Measurements from ENCODE around the gene WFDC12.

- TF ChIP-seq CTCF (IDR thresholded peaks at IDR 0.05) (no peak), EZH2phosphoT487 (IDR thresholded peaks at IDR 0.05) (no peak), EZH2 (IDR thresholded peaks at IDR 0.05) (no peak)
These were observed 11.5 kb downstream of the WFDC12 start for GRCh38 chr20:45112754-45113153.

All from neural progenitor cell (in vitro differentiated cells).